HG03103 (cell line): ENCODE results near the gene COL19A1.
A peak's percentile ranks its signal among the peaks of the same experiment; 100 is the strongest.

ENCODE experiments used
- ATAC-seq: cut with Tn5 transposase; IDR thresholded peaks from one replicate; pipeline ENCODE4 v1.9.1; 2021; ENCODE audit warnings: low read depth; ENCODE audit not compliant: unreplicated experiment

The COL19A1 gene

DNA sequence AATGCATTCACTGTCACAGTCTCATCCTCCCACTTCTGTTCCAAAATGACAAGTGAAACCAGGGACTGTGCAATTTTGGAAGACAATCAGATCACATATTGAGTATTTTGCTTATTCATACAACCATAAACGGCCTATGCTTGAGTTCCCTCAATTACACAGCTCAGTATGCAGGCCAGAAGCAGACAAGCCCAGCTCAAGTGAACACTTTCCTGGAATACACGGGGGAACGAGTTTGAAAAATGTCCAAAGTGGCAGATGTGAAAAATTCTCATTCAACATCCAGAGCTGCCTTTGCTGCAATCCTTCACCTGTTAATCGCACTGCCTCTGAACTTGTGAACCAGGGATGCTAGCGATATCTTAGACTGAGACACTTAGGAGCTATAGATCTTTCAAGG, 246.4 kb downstream of the COL19A1 start:
- ATAC-seq = no peak

DNA sequence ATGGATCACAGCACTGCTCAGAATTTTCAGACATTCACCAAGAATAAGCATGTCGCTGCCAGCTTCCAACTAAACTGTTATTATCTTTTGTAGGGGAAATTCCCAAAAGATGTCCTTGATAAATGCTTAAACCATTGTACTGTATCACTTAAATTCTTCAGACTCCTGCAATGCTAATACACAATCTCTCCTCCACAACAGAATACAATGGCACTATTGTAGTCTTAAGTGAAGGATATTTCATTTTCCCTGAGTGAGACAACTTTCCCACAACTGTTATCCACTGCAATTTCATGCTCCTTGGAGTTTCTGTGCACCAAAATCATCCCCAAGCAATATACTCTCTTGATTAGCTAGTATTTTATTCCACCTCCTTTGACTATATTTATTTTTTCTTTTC, 246.8 kb downstream of the COL19A1 start:
- ATAC-seq = no peak

DNA sequence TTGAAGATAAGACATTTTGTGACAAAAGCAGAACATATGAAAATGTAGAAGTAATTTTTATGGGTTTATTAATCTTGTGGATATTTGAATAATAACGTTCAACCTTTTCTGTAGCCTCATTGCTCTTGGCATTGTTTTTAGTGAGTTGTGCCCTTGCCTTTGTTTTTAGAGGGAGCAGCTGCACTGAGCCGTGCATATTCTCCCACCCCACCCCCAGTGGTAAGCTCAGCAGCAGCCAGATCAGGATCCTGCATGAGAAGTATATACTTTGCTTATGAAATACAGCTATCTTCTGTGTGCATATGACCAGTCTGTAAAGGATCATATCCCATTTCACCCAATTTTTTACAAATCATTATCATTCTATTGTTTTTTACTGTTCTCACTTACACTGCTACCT, 252.3 kb downstream of the COL19A1 start:
- no peak for ATAC-seq

DNA sequence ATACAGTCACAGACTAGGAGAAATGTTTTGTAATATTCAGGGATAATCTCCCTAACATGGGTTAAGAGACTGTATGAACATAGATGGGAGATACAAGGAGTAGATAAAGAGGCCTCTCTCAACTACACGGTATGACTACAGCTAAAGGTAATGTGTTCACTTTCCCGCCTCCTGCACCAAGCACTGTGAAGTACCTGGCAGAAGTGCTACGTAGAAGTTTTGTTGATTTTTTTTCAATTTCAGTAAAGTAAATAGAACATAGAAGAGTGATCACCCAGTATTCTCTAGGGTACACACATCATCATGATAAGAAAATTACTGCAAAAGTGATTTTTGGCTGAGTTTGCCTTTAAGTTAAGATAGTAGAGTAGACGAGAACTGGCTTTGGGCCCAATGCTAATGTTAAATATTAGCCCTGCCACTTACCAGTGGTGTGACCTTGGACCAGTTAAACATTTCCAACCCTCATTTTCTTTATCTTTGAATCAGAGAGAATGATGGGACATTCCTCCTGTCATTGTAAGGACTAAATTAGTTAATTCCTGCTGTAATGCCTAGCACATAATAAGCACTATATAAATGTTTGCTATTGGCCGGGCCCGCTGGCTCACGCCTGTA, 253.0 kb downstream of the COL19A1 start:
- no peak for ATAC-seq

DNA sequence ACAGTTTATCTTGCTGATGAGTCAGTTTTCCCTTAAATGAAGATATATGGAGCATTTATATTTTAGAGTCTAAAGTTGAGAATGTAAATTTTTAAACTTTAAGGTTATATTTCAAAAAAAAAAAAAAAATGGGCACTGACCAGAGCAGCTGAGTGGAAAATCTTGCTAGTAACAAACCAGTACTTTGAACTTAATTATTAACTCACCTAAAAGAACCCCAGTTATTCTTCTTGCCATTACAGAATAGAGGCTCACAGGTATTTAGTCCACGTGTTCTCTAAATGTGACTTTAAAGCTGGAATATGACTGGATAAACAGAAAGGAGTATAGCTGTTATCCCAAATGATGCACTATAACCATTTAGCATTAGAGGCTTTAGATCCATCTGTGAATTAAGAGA, 258.1 kb downstream of the COL19A1 start:
- no peak for ATAC-seq

DNA sequence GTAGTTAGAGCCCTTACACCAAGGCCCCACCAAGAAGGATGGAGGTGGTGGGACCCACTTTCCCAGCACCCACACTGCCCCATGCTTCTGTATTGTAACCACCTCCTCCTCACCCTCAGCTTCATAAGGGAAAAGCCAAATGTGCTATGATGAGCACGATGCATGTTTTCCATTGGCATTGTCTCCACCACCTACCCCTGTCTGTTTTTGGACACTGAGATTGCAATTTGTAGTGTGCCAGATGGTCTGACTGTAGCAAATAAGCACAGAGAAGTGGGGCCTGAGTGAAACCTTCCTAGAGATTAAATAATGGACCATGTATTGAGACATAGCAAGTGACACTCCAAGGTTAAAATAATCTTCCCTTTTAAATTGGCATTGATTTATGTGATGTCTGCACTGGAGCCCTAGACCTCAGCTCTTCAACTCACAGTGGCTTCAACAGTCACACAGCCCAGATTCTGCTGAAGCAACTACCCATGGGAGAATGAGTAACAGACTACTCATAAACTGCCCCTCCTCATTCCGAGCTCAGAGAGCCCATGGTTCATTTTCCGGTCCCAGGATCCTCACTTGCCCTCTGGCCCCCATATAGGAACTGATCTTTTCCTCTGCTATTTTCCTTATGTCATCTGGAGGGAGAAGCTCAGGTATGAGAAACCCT, 258.7 kb downstream of the COL19A1 start:
- no peak for ATAC-seq

DNA sequence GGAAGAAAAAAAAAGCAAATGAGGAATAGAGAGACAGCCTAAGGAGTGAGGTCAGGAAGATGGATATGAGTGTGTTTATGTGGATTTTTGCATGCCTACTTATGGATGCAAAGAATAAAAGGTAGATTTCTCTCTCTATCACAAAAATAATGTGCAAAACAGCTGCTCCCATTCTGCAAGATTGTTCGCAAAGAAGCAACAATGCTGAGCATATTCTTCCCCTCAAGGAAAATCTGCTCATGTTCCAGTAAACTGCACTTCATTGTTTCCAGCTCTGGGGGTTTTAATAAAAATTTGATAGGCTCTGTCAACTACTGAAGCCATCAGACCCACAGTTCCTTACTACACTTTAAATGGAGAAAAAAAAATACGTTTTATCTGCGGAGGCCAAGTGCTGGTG, 259.2 kb downstream of the COL19A1 start:
- ATAC-seq = no peak

DNA sequence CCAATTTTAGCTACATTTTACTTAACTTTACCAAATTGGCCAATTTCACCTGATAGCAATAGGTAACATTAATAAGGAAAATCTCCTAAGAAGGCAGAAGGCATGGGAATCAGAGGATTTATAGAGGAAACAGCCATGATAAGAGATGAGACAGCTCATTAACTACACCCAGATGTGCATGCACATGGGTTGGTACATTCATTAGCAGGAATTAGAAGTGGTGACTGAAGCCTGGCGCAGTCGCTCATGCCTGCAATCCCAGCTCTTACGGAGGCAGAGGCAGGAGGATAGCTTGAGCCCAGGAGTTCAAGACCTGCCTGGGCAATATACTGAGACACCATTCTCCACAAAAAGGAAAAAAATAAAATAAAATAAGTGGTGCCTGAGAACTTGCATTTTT, 263.0 kb downstream of the COL19A1 start:
- no peak for ATAC-seq

DNA sequence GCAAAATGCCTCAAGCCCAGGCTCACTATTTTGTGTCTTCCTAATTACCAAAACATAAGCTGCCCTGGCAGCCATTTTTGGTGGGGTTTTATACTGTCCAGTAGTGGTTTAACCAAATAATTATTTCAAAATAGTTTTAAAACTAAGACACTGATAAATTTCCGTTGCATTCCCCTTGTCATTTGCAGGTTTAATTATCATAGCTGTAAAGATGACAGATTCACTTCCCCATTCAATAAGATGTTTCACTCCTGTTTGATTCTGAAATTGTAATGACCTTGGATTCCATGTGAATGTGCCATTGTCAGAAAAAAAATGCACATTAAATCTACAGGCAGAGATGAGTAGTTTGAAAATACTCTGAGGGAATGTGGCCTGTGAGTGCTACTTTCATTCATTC, 264.5 kb downstream of the COL19A1 start:
- no peak for ATAC-seq

DNA sequence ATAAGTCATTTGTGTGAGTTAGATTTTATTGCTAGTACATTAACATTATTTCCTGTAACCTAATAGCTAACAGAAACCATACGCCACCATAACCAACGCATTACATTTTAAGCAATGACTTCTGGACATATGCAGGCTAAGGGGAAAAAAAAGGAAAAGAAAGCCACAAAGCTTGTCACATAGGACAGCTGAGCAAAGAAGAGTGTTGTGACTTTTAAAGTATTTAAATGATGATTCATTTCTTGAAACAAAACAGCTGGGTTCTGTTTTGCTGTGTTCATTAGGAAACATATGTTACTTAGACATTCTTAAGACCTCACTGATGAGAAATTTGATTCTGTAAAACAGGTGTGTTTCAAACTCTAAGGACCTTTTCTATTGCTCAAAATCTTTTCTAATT, 265.2 kb downstream of the COL19A1 start:
- ATAC-seq = peak; percentile 88

DNA sequence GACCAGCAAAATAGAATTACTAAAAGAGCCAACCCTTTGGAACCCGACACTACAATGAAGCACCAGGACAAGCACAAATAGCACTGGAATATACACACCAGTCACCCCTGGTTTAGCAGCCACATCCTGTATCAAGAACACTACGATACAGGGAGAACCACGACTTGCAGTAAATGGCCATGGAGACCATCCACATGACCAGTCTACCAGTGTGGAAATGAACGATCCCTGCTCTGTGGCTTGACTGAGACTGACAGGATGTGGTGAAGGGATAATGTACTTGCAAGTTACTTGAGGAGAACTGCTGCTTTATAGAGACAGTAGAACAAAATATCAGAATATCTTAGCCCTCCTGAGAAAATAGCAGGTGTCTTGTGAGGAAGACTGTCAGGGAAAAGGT, 266.9 kb downstream of the COL19A1 start:
- ATAC-seq = no peak

DNA sequence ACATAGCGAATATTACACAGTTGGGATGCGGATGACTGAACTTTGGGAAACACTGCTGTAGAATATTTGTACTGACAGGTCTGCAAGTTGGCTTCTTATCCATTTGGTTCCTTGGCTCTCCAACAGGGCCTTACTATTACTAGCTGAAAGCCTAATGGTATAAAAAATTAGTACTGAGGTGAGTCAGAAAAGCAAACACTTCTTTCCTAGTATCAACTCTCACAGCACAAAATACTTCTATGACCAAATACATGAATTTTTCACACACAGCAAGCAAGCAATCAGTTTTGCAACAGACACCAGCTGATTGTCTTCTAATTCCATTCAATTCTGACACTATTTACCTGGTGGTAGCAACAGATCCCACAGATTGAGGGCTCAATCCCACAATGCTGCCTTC, 268.2 kb downstream of the COL19A1 start:
- no peak for ATAC-seq

DNA sequence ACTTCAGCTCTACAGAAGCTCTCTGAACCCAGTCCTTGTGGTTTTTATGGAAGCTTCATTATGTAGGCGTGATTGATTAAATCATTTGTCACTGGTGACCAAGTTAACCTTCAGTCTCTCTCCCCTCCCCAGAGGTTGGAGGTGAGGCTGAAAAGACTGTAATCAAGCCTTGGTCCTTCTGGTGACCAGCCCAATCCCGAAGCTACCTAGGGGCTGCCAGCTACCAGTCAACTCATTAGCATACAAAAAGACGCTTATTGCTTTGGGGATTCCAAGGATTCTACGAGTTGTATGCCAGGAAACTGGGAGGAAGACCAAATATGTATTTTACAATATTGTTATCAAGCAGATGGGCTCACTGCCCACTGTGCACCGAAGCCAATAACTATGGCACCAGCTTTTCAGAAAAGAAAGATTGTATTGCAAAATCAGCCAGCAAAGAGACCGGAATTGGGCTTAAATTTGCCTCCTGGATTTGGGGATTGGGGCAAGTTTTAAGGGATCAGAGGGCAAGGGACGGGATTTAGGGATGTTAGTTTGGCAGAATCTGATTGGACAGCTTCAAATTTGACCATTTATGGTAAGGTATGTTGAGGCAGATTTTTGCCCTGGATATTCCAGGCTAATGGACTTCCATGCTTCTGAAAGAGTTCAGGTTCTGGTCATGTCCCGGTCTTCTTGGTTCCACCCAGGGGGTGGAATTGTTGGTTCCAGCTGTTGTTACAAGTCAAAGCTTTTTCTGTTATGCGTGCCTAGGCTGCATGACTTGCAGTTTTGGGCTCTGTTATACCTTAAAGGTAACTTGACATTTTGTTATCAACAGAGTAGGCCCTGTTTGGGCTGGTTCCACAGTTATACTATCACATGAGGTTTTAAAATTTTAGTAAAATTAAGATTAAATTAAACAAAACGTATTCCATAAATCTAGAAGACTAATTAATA, 269.1 kb downstream of the COL19A1 start:
- no peak for ATAC-seq

DNA sequence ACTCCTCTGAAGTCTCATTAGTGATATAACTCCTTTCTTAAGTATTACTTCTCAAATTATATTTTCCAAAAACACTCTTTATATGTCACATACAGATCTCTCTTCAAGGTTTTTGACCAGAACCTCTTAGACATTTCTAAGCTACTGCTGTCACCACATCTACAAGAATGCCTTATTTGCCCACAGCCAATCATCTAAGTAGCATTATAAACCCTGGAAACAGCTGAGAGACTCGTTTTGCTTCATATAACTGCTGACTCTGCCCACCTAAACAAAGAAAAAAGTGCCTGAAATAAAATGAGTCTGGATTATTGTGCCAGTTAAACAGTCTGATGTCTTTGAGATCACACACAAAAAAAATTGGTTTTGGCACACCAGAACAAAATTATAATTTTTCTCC, 270.6 kb downstream of the COL19A1 start:
- no peak for ATAC-seq

DNA sequence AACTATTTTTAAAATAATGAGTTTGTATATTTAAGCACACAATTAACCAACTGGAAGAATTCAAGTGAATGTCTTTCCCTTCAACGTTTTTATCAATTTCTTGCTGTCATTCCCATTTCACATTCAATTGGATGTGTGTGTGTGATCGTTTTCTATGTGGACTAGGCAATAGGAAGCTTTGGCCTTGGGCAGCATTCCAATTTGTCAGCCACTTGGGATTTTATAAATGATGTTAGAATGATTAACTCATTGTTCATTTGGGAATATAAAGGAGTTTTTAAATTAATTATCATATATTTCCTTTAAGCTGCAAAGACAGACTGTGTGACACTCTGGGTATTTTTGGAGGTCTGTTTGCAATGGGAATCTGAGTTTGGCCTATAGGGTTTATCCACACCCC, 274.1 kb downstream of the COL19A1 start:
- no peak for ATAC-seq

DNA sequence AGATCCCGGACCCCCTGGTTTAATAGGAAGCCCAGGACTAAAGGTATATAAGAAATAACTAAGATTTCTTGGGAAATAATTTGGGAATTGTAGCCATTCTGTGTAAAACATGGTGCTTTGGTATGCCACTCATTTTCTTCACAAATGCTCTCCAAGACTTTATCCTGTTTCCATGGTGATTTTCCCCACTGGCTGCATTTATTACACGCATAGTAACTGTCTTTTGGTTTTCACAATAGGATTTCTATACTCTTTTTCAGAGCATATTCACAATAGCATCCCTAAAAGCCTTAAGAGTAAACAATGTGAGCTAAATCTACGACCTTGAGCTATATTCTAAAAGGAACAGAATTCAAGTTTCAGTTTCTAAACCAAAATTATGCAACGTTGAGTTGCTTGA, 275.7 kb downstream of the COL19A1 start:
- no peak for ATAC-seq

DNA sequence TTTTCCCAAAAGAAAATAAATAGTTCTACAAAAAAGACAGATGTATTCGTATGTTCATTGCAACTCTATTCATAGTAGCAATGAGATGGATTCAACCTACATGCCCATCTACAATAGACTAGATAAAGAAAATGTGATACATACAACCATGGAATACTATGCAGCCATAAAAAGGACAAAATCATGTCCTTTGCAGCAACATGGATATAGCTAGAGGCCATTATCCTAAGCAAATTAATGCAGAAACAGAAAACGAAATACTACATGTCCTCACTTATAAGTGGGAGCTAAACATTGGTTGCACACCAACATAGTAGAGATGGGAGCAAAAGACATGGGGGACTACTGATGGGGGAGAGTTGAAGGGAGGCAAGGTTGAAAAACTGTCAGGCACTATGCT, 278.8 kb downstream of the COL19A1 start:
- ATAC-seq = no peak

DNA sequence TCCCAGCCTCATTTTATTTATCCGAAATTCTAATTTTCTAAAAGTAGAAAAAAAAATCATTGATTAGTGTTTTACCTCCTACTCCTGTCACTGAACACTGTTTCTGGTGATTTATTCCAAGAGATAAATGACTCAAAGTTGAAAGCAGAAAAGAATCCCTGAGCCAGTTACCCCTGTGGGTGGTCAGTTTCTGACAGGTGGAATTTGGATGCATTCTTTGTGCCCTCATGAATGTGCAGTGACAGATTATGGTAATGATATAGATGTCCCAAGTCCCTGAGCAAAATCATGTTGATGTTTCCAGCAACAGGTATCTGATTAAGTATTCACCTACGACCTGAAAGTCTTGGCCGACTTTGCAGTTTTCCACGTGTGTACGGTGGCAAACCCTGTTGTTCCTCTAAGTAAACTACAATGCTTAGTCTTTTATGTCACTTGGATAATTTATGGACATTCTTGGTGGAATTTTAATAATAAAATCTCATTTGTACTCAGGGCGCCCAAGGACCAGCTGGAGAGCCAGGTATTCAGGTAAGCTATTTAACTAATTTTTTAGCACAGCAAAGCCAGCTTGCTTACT, 282.9 kb downstream of the COL19A1 start:
- no peak for ATAC-seq

DNA sequence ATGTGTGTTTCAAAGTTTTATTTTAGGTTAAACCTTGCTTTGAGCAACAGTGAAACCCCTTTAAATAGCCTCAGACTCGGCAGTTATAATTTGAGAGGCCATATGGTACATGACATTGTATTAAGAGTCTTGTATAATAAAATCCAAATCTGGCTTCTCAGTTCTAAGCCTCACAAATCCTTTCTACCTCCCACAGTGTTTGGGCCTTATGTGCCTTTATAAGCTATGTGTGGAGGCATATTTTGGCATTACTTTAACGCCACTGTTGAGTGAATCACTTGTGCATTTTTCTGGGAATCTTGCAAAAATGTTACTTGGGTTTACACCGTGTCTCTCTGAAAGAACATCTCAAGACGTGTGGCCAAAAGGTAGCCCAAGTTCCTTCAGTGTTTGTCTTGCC, 284.2 kb downstream of the COL19A1 start:
- ATAC-seq = no peak

DNA sequence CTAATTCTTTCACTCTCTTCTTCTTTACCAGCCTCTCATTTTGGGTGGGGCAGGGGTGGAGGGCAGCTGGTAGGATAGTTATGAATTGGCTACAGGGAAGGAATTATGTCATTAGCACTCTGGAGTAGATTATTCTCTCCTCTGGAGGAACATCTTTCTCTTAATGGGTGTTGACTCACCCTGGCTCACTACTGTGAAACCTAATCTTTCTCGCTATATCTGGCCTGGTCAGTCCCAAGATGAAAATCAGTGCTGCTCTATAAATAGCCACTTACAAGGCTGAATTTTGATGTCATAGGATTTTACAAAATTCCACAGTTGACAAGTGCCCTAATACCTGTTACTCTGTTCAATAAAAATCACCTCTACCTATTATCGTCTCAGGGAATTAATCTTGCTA, 285.3 kb downstream of the COL19A1 start:
- ATAC-seq = no peak

DNA sequence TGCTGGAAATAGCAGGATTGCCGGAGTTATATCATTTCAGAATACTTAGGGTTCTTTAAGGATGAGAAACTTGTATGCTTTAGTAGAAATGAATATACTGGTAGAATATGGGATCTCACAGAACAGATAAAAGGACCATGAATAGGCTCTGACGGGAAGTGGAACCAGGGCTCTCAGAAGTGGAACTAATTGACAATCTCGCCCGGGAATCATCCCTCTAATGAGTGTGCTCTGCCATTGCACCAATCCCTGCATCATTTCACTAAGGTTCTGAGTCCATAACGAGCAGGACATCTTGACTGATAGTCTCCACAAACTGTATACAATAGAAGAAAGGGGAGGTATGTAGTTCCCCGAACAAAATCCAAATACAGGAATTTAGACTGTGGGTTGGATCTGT, 286.4 kb downstream of the COL19A1 start:
- ATAC-seq = no peak
